B cell (primary cell): Measurements from ENCODE around the gene ZNF710. TPM values are rescaled to one million over a fixed set of nuclear protein-coding genes. Genes with fewer than 3 reads are reported as not detected.
"Not testable (repeated sequence)": the region's sequence is repeated elsewhere in the genome, so short reads cannot be mapped to it uniquely, and the experiment has no call there.

ENCODE experiments used
- ATAC-seq: fragments of 200-7000 bp; cut with Tn5 transposase; one replicate; pipeline ENCODE4 v1.10.0; 2021; ENCODE audit warnings: low read depth, mild to moderate bottlenecking, moderate number of reproducible peaks, moderate library complexity
- CTCF ChIA-PET: fragments of 350-600 bp; sonication (Branson Sonifier 250); formaldehyde crosslinking; loops from one replicate; lab custom pipeline; 2021; ENCODE audit warnings: antibody characterized with exemption, inconsistent platforms; lab: Charles Lee
- POLR2A ChIA-PET: fragments of 350-600 bp; sonication (Branson Sonifier 250); formaldehyde crosslinking; loops from one replicate; lab custom pipeline; 2021; ENCODE audit warnings: antibody characterized with exemption; lab: Charles Lee
- DNase-seq: peaks from one replicate; pipeline ENCODE4 v3.0.0; 2013
- H2AFZ ChIP-seq: 2 replicates; pipeline ENCODE4 v1.6.1; 2012; ENCODE audit warnings: mild to moderate bottlenecking, low read depth, low read length; ENCODE audit not compliant: insufficient read depth, poor library complexity, severe bottlenecking
- H3K27ac ChIP-seq, 2 donors: 1 replicate in 1 of 2; 2 replicates in 1 of 2; pipeline ENCODE4 v1.5.1; 2012 to 2013; ENCODE audit warnings: low read length in 2 of 2, mild to moderate bottlenecking in 2 of 2, moderate library complexity in 1 of 2
- H3K27me3 ChIP-seq, 4 experiments: fragments of 200-600 bp in 1 of 4; sonication (generic) in 1 of 4; replicated peaks in 1 of 4; 1 replicate in 2 of 4; 2 replicates in 2 of 4; pipeline versions ENCODE4 v1.6.1 to v1.7.0; 2013 to 2016; ENCODE audit warnings: low read length in 3 of 4, mild to moderate bottlenecking in 2 of 4, mixed read lengths in 1 of 4, moderate library complexity in 1 of 4; ENCODE audit not compliant: insufficient read depth in 4 of 4, control insufficient read depth in 3 of 4; ENCODE audit errors: control extremely low read depth in 1 of 4
- H3K36me3 ChIP-seq, 2 experiments: replicated peaks in 1 of 2; 1 replicate in 1 of 2; 2 replicates in 1 of 2; pipeline versions ENCODE4 v1.6.1 to v1.7.1; 2013; ENCODE audit warnings: low read length in 1 of 2; ENCODE audit not compliant: insufficient read depth in 2 of 2, control insufficient read depth in 1 of 2; ENCODE audit errors: control extremely low read depth in 1 of 2, extremely low read depth in 1 of 2
- H3K4me1 ChIP-seq, 2 donors: fragments of 200-600 bp in 1 of 2; sonication (generic) in 1 of 2; 1 replicate in 1 of 2; 2 replicates in 1 of 2; pipeline versions ENCODE4 v1.5.1 to v1.6.1; 2013 to 2017; ENCODE audit warnings: low read length in 2 of 2; ENCODE audit not compliant: control insufficient read depth in 2 of 2, insufficient read depth in 2 of 2
- H3K4me2 ChIP-seq: replicated peaks from 2 replicates; pipeline ENCODE3; 2012; ENCODE audit warnings: mild to moderate bottlenecking, low read depth, low read length; ENCODE audit not compliant: poor library complexity, severe bottlenecking
- H3K4me3 ChIP-seq, 5 experiments: fragments of 200-600 bp in 1 of 5; sonication (generic) in 1 of 5; 1 replicate in 3 of 5; 2 replicates in 2 of 5; pipeline versions ENCODE4 v1.5.1 to v1.7.0; 2011 to 2016; ENCODE audit warnings: low read length in 4 of 5, mild to moderate bottlenecking in 4 of 5, low read depth in 2 of 5, control low read depth in 1 of 5, moderate library complexity in 1 of 5; ENCODE audit not compliant: insufficient read depth in 1 of 5; ENCODE audit errors: control extremely low read depth in 1 of 5, extremely low read depth in 1 of 5
- H3K79me2 ChIP-seq: fragments of 200-600 bp; sonication (generic); one replicate; pipeline ENCODE4 v1.6.0; 2016; ENCODE audit warnings: low read length; ENCODE audit not compliant: control insufficient read depth, insufficient read depth
- H3K9ac ChIP-seq: fragments of 200-600 bp; sonication (generic); 2 replicates; pipeline ENCODE4 v1.6.1; 2017; ENCODE audit warnings: mild to moderate bottlenecking, low read length, moderate library complexity
- H3K9me3 ChIP-seq, 3 donors: one replicate each; pipeline versions ENCODE4 v1.6.1 to v1.7.1; 2013; ENCODE audit warnings: low read length in 2 of 3; ENCODE audit not compliant: control insufficient read depth in 2 of 3, insufficient read depth in 1 of 3; ENCODE audit errors: control extremely low read depth in 1 of 3
- H4K20me1 ChIP-seq: 2 replicates; pipeline ENCODE4 v1.6.0; 2012; ENCODE audit warnings: mild to moderate bottlenecking, low read length; ENCODE audit not compliant: insufficient read depth, control insufficient read depth, poor library complexity, severe bottlenecking
- H3K27ac Mint-ChIP-seq: one replicate; pipeline ENCODE4 v1.8.0; 2021; ENCODE audit warnings: mixed read lengths
- H3K27me3 Mint-ChIP-seq: one replicate; pipeline ENCODE4 v1.8.0; 2021; ENCODE audit warnings: mixed read lengths
- H3K4me1 Mint-ChIP-seq: one replicate; pipeline ENCODE4 v1.8.0; 2021; ENCODE audit warnings: mixed read lengths
- H3K4me3 Mint-ChIP-seq: one replicate; pipeline ENCODE4 v1.8.0; 2021; ENCODE audit warnings: mixed read lengths
- H3K9me3 Mint-ChIP-seq: one replicate; pipeline ENCODE4 v1.8.0; 2022; ENCODE audit warnings: mixed read lengths; ENCODE audit not compliant: insufficient read depth
- EZH2 ChIP-seq: IDR thresholded peaks from 2 replicates; pipeline ENCODE4 v1.6.1; 2012; ENCODE audit warnings: borderline replicate concordance, low read depth, mild to moderate bottlenecking, moderate library complexity, low read length; ENCODE audit not compliant: insufficient read depth, poor library complexity, severe bottlenecking
- WGBS: methylation state at CpG from one replicate; pipeline ENCODE4 v1.1.5; 2013; ENCODE audit warnings: missing lambda C conversion rate; ENCODE audit not compliant: insufficient coverage; 5-methylcytosine and 5-hydroxymethylcytosine counted together
- intact Hi-C: fragments of 100-400 bp; cut with micrococcal nuclease; formaldehyde crosslinking; loops from one replicate; pipeline ENCODE4 v1.10.0; 2022
- polyA plus RNA-seq: library from polyadenylated mRNA; depleted of rRNA; stranded (reverse); fragments of >200 nt; gene quantifications from 2 replicates; pipeline ENCODE4 v1.2.3, GENCODE V29; 2012
- total RNA-seq, 2 donors: library from RNA; stranded (reverse); fragments of 120-200 nt in 1 of 2; gene quantifications; 1 replicate in 1 of 2; 2 replicates in 1 of 2; pipeline versions ENCODE4 v1.2.3 to v1.2.4, GENCODE V29; 2013 to 2022
- TF ChIP-seq, protein P1 (sequence below): fragments of 200-600 bp; IDR thresholded peaks from one replicate; pipeline ENCODE4 v1.8.0; 2022; ENCODE audit warnings: antibody characterized with exemption, mild to moderate bottlenecking

Gene ZNF710
- total and polyA plus RNA-seq, 2 donors (not counting 1 experiment from before 2014, with no cell fraction given) = 8.7 to 38.7 TPM

DNA sequence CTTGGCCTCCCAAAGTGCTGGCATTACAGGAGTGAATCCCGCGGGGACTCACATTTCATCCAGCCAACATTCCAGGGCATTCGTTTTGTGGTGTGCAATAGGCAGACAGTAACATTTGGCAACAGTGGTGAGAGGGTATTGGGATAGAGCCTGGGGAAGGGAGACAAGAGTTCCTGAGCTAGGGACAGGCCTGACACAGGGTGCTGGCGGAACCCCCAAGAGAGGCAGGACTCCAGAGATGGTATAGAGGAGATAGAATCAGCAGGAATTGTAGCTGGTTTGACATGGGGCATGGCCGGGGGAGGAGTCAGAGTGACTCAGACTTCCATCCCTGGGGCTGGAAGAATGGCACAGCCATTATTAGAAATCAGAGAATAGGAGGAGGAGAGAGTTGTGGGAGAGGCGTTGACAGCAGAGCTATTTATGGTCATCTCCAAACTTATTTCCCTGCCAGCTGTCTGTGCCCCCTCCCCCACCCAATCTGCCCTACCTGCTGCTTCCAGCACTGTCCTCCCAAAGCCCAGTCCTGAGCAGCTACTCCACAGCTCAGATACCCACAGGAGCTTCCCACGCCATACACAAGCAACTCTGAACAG, 105.5 kb downstream of the ZNF710 start:
- Histone ChIP-seq H3K27ac (no peak overlapping the region), H3K4me2 (no peak overlapping the region), H3K9me3 (no peaks in the 10 kb centered on the region), H3K4me1 (peaks cover 0 to 4% of the 10 kb centered on the region in 2 donors), H2AFZ (no peak overlapping the region), H3K4me3 (no peak overlapping the region), H3K36me3 (no peaks in the 10 kb centered on the region), H3K9ac (no peak overlapping the region), H4K20me1 (no peaks in the 10 kb centered on the region), H3K27me3 (peaks cover 0 to 6% (median 3%) of the 10 kb centered on the region in 4 experiments), H3K79me2 (peaks cover 16% of the 10 kb centered on the region)
- ChIA-PET CTCF (interaction anchor here (0.5 to 0.6 kb wide), 2 partner anchors 92 to 460 kb away, joined by 3 read pairs; no protein-coding TSS in a partner anchor), POLR2A (interaction anchor here (0.7 kb wide), 1 partner anchor 269 kb away, joined by 6 read pairs; no protein-coding TSS in a partner anchor)
- Mint-ChIP-seq H3K4me3 (no peak overlapping the region), H3K27ac (no peak overlapping the region), H3K27me3 (peaks cover 6% of the 10 kb centered on the region), H3K4me1 (peaks cover 3% of the 10 kb centered on the region), H3K9me3 (no peaks in the 10 kb centered on the region)
- intact Hi-C loops = no loop called here
- 96% methylated on average over 3 of the region's 7 CpGs for WGBS
- DNase-seq = no peak
- ATAC-seq = no peak
- TF ChIP-seq EZH2 = no peak
- TF ChIP-seq, protein P1, sequence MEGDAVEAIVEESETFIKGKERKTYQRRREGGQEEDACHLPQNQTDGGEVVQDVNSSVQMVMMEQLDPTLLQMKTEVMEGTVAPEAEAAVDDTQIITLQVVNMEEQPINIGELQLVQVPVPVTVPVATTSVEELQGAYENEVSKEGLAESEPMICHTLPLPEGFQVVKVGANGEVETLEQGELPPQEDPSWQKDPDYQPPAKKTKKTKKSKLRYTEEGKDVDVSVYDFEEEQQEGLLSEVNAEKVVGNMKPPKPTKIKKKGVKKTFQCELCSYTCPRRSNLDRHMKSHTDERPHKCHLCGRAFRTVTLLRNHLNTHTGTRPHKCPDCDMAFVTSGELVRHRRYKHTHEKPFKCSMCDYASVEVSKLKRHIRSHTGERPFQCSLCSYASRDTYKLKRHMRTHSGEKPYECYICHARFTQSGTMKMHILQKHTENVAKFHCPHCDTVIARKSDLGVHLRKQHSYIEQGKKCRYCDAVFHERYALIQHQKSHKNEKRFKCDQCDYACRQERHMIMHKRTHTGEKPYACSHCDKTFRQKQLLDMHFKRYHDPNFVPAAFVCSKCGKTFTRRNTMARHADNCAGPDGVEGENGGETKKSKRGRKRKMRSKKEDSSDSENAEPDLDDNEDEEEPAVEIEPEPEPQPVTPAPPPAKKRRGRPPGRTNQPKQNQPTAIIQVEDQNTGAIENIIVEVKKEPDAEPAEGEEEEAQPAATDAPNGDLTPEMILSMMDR = no peak

DNA sequence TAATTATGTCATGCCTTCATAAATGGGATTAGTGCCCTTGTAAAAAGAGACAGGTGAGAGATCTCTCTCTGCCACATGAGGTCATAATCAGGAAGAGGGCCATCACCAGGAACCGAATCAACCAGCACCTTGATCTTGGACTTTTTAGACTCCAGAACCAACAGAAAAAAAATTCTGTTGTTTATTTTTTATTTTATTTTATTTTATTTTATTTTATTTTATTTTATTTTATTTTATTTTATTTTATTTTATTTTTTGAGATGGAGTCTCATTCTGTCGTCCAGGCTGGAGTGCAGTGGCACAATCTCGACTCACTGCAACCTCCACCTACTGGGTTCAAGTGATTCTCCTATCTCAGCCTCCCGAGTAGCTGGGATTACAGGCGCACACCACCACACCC, 106.9 kb downstream of the ZNF710 start:
- H3K79me2 ChIP-seq, H3K4me1 Mint-ChIP-seq, H3K9me3 Mint-ChIP-seq, ATAC-seq, H3K9me3 ChIP-seq, H3K4me3 Mint-ChIP-seq, H3K4me2 ChIP-seq, CTCF ChIA-PET, DNase-seq, H3K27ac Mint-ChIP-seq, H3K4me1 ChIP-seq, H4K20me1 ChIP-seq, H3K27me3 ChIP-seq, H3K27ac ChIP-seq, H3K4me3 ChIP-seq, H3K36me3 ChIP-seq, H2AFZ ChIP-seq, H3K27me3 Mint-ChIP-seq, POLR2A ChIA-PET, intact Hi-C loops, H3K9ac ChIP-seq: not testable (repeated sequence)
- WGBS = no CpG with 5 or more reads among the region's 5 CpGs

- H3K4me3 Mint-ChIP-seq, H3K27me3 Mint-ChIP-seq, ATAC-seq, H4K20me1 ChIP-seq, H3K27ac Mint-ChIP-seq, POLR2A ChIA-PET, H3K27me3 ChIP-seq, CTCF ChIA-PET, H3K36me3 ChIP-seq, H3K9me3 ChIP-seq, H3K79me2 ChIP-seq, H3K9me3 Mint-ChIP-seq, H3K4me3 ChIP-seq, H3K4me1 ChIP-seq, DNase-seq, H3K4me2 ChIP-seq, H3K9ac ChIP-seq, H3K27ac ChIP-seq, H3K4me1 Mint-ChIP-seq, H2AFZ ChIP-seq, intact Hi-C loops: not testable (repeated sequence)
- WGBS = no CpG with 5 or more reads among the region's 3 CpGs
These were observed 108.1 kb downstream of the ZNF710 start for GRCh38 chr15:90109163-90109751.
